ENCODE measurements around the gene NAP1L2. TPM values are rescaled to one million over a fixed set of nuclear protein-coding genes. Genes with fewer than 3 reads are reported as not detected.
"Not testable (repeated sequence)": the region's sequence is repeated elsewhere in the genome, so short reads cannot be mapped to it uniquely, and the experiment has no call there.

Gene NAP1L2
- total and polyA plus RNA-seq, 2 donors from 2014 or later, result 9.8 to 11.0 TPM

GRCh38 chrX:73206366-73206765 lies 8.3 kb downstream of the NAP1L2 start:
- Histone ChIP-seq H3K36me3 (ENCODE audit: control insufficient read depth in 2 of 3, insufficient read depth in 3 of 3, low read length in 3 of 3) (no peaks in the 10 kb centered on the region), H3K27me3 (ENCODE audit: control insufficient read depth, insufficient read depth, low read length) (no peaks in the 10 kb centered on the region), H3K9ac (ENCODE audit: low read length in 3 of 3) (no peak overlapping the region), H3K9me3 (ENCODE audit: control insufficient read depth in 2 of 3, insufficient read depth in 1 of 3, low read length in 3 of 3) (no peaks in the 10 kb centered on the region), H3K4me3 (ENCODE audit: low read length in 3 of 3) (no peak overlapping the region), H3K4me1 (ENCODE audit: control insufficient read depth in 2 of 3, insufficient read depth in 2 of 3, low read depth in 1 of 3, low read length in 3 of 3) (no peaks in the 10 kb centered on the region), H3K27ac (ENCODE audit: low read depth in 2 of 2, low read length in 2 of 2) (no peak overlapping the region)
- intact Hi-C loops (cut with DNase I), result no loop called here
- TF ChIP-seq CTCF (IDR thresholded peaks at IDR 0.05; ENCODE audit: borderline replicate concordance, extremely low read depth, insufficient read depth), result no peak
- DNase-seq (no peak), FAIRE-seq (no peak)

GRCh38 chrX:73182502-73183114 lies 32.0 kb downstream of the NAP1L2 start:
- intact Hi-C loops (cut with DNase I), result no loop called here
- no peak for DNase-seq
- H3K9ac ChIP-seq (ENCODE audit: low read length in 3 of 3), result no peak overlapping the region
- no peaks in the 10 kb centered on the region for H3K9me3 ChIP-seq (ENCODE audit: control insufficient read depth in 2 of 3, insufficient read depth in 1 of 3, low read length in 3 of 3)
- H3K27ac ChIP-seq (ENCODE audit: low read depth in 2 of 2, low read length in 2 of 2), result no peak overlapping the region
- no peaks in the 10 kb centered on the region for H3K27me3 ChIP-seq (ENCODE audit: control insufficient read depth, insufficient read depth, low read length)
- no peak for FAIRE-seq
- no peaks in the 10 kb centered on the region for H3K4me1 ChIP-seq (ENCODE audit: control insufficient read depth in 2 of 3, insufficient read depth in 2 of 3, low read depth in 1 of 3, low read length in 3 of 3)
- no peak for TF ChIP-seq CTCF (IDR thresholded peaks at IDR 0.05; ENCODE audit: borderline replicate concordance, extremely low read depth, insufficient read depth)
- no peak overlapping the region for H3K4me3 ChIP-seq (ENCODE audit: low read length in 3 of 3)
- H3K36me3 ChIP-seq (ENCODE audit: control insufficient read depth in 2 of 3, insufficient read depth in 3 of 3, low read length in 3 of 3), result no peaks in the 10 kb centered on the region

- H3K4me3 ChIP-seq (ENCODE audit: low read length in 3 of 3); H3K9ac ChIP-seq (ENCODE audit: low read length in 3 of 3); H3K4me1 ChIP-seq (ENCODE audit: control insufficient read depth in 2 of 3, insufficient read depth in 2 of 3, low read depth in 1 of 3, low read length in 3 of 3); DNase-seq; H3K9me3 ChIP-seq (ENCODE audit: control insufficient read depth in 2 of 3, insufficient read depth in 1 of 3, low read length in 3 of 3); FAIRE-seq; H3K27ac ChIP-seq (ENCODE audit: low read depth in 2 of 2, low read length in 2 of 2); H3K27me3 ChIP-seq (ENCODE audit: control insufficient read depth, insufficient read depth, low read length); H3K36me3 ChIP-seq (ENCODE audit: control insufficient read depth in 2 of 3, insufficient read depth in 3 of 3, low read length in 3 of 3); intact Hi-C loops (cut with DNase I): not testable (repeated sequence)
Measured at GRCh38 chrX:73168945-73169344, 45.7 kb downstream of the NAP1L2 start.

Other genes starting within 250 kb of the NAP1L2 start
- gene PABPC1L2B, start 211.9 kb downstream of the NAP1L2 start, total RNA-seq, result not detected
- not detected for gene PABPC1L2B, start 211.9 kb downstream of the NAP1L2 start, polyA plus RNA-seq (ENCODE audit: insufficient read depth, low read depth, low replicate concordance)
- gene PABPC1L2A, start 135.3 kb downstream of the NAP1L2 start, total RNA-seq, result not detected
- gene PABPC1L2A, start 135.3 kb downstream of the NAP1L2 start, polyA plus RNA-seq (ENCODE audit: insufficient read depth, low read depth, low replicate concordance), result not detected
- gene CDX4, start 232.2 kb upstream of the NAP1L2 start, total RNA-seq, result not detected
- gene CDX4, start 232.2 kb upstream of the NAP1L2 start, polyA plus RNA-seq (ENCODE audit: insufficient read depth, low read depth, low replicate concordance), result not detected

Data from kidney (tissue), 14 donors.